HG02938 (cell line): ENCODE measurements around the gene FBRSL1.
"Not testable (repeated sequence)": the region's sequence is repeated elsewhere in the genome, so short reads cannot be mapped to it uniquely, and the experiment has no call there.

Experiments
- ATAC-seq: cut with Tn5 transposase; IDR thresholded peaks from one replicate; pipeline ENCODE4 v1.9.1; 2021; ENCODE audit warnings: mild to moderate bottlenecking, moderate library complexity; ENCODE audit not compliant: unreplicated experiment

Gene FBRSL1

GRCh38 chr12:132469423-132469822 lies 20.5 kb upstream of the FBRSL1 start:
- no peak for ATAC-seq

- no peak for ATAC-seq
Measured at GRCh38 chr12:132470397-132470796, 19.6 kb upstream of the FBRSL1 start.

- no peak for ATAC-seq
Measured at GRCh38 chr12:132471011-132471857, 18.7 kb upstream of the FBRSL1 start.

- no peak for ATAC-seq
Measured at GRCh38 chr12:132471858-132472255, 18.1 kb upstream of the FBRSL1 start.

- no peak for ATAC-seq
Measured at GRCh38 chr12:132472386-132472785, 17.6 kb upstream of the FBRSL1 start.

- ATAC-seq = no peak
Measured at GRCh38 chr12:132474237-132474741, 15.7 kb upstream of the FBRSL1 start.

- ATAC-seq = not testable (repeated sequence)
Measured at GRCh38 chr12:132474799-132475303, 15.1 kb upstream of the FBRSL1 start.

- ATAC-seq = no peak
Measured at GRCh38 chr12:132475304-132476037, 14.5 kb upstream of the FBRSL1 start.

- ATAC-seq = no peak
Measured at GRCh38 chr12:132476038-132476414, 13.9 kb upstream of the FBRSL1 start.

GRCh38 chr12:132476421-132476820 lies 13.5 kb upstream of the FBRSL1 start:
- ATAC-seq = no peak

GRCh38 chr12:132477017-132477702 lies 12.8 kb upstream of the FBRSL1 start:
- ATAC-seq = no peak

GRCh38 chr12:132477703-132478432 lies 12.1 kb upstream of the FBRSL1 start:
- ATAC-seq = no peak

GRCh38 chr12:132478433-132478803 lies 11.5 kb upstream of the FBRSL1 start:
- no peak for ATAC-seq

- no peak for ATAC-seq
Measured at GRCh38 chr12:132478845-132479244, 11.1 kb upstream of the FBRSL1 start.

- ATAC-seq = no peak
Measured at GRCh38 chr12:132479291-132479690, 10.7 kb upstream of the FBRSL1 start.

- no peak for ATAC-seq
Measured at GRCh38 chr12:132479938-132480622, 9.9 kb upstream of the FBRSL1 start.

GRCh38 chr12:132480623-132481132 lies 9.3 kb upstream of the FBRSL1 start:
- ATAC-seq = no peak

- no peak for ATAC-seq
Measured at GRCh38 chr12:132481345-132481744, 8.6 kb upstream of the FBRSL1 start.

- ATAC-seq = no peak
Measured at GRCh38 chr12:132481771-132482745, 7.9 kb upstream of the FBRSL1 start.
